ENCODE data around the gene AK5. TPM values are rescaled to one million over a fixed set of nuclear protein-coding genes. Genes with fewer than 3 reads are reported as not detected.

The AK5 gene
- total RNA-seq, 2 donors from 2014 or later: 0.46 to 2.8 TPM

- Mint-ChIP-seq H3K4me1 (no peaks in the 10 kb centered on the region), H3K36me3 (ENCODE audit: low read depth) (no peaks in the 10 kb centered on the region), H3K4me3 (no peak overlapping the region), H3K9me3 (peaks cover 8% of the 10 kb centered on the region), H3K27ac (no peak overlapping the region), H3K27me3 (ENCODE audit: insufficient read depth) (peaks cover 4% of the 10 kb centered on the region)
- no peak for DNase-seq
- Histone ChIP-seq H3K4me3 (ENCODE audit: low read length) (no peak overlapping the region), H3K36me3 (ENCODE audit: control insufficient read depth, insufficient read depth, low read length) (no peaks in the 10 kb centered on the region), H3K4me1 (ENCODE audit: control insufficient read depth, insufficient read depth, low read length) (no peaks in the 10 kb centered on the region), H3K9me3 (ENCODE audit: control insufficient read depth, low read length) (no peaks in the 10 kb centered on the region), H3K9ac (ENCODE audit: extremely low read depth, low read length, poor library complexity, severe bottlenecking) (no peak overlapping the region), H3K27ac (ENCODE audit: low read depth, low read length) (no peak overlapping the region), H3K27me3 (ENCODE audit: control insufficient read depth, insufficient read depth, low read length, poor library complexity, severe bottlenecking) (no peaks in the 10 kb centered on the region)
- no peak for TF ChIP-seq CTCF (conservative IDR thresholded peaks at IDR 0.05)
Observed at GRCh38 chr1:77498918-77499317, 217.1 kb downstream of the AK5 start.

GRCh38 chr1:77499466-77499865 is 217.6 kb downstream of the AK5 start:
- Histone ChIP-seq H3K4me1 (ENCODE audit: control insufficient read depth, insufficient read depth, low read length) (no peaks in the 10 kb centered on the region), H3K4me3 (ENCODE audit: low read length) (no peak overlapping the region), H3K9ac (ENCODE audit: extremely low read depth, low read length, poor library complexity, severe bottlenecking) (no peak overlapping the region), H3K27ac (ENCODE audit: low read depth, low read length) (no peak overlapping the region), H3K9me3 (ENCODE audit: control insufficient read depth, low read length) (no peaks in the 10 kb centered on the region), H3K36me3 (ENCODE audit: control insufficient read depth, insufficient read depth, low read length) (no peaks in the 10 kb centered on the region), H3K27me3 (ENCODE audit: control insufficient read depth, insufficient read depth, low read length, poor library complexity, severe bottlenecking) (no peaks in the 10 kb centered on the region)
- Mint-ChIP-seq H3K27ac (no peak overlapping the region), H3K4me3 (no peak overlapping the region), H3K4me1 (no peaks in the 10 kb centered on the region), H3K27me3 (ENCODE audit: insufficient read depth) (peaks cover 4% of the 10 kb centered on the region), H3K9me3 (peaks cover 8% of the 10 kb centered on the region), H3K36me3 (ENCODE audit: low read depth) (no peaks in the 10 kb centered on the region)
- no peak for TF ChIP-seq CTCF (conservative IDR thresholded peaks at IDR 0.05)
- DNase-seq: no peak
- 89 to 100% methylated on average over 3 to 5 of the region's 5 CpGs for WGBS, 2 experiments (ENCODE audit: insufficient coverage in 1 of 2, insufficient read length in 1 of 2)

- Mint-ChIP-seq H3K27ac (no peak overlapping the region), H3K4me1 (no peaks in the 10 kb centered on the region), H3K27me3 (ENCODE audit: insufficient read depth) (no peaks in the 10 kb centered on the region), H3K9me3 (no peaks in the 10 kb centered on the region), H3K4me3 (no peak overlapping the region), H3K36me3 (ENCODE audit: low read depth) (no peaks in the 10 kb centered on the region)
- Histone ChIP-seq H3K9me3 (ENCODE audit: control insufficient read depth, low read length) (no peaks in the 10 kb centered on the region), H3K27ac (ENCODE audit: low read depth, low read length) (no peak overlapping the region), H3K9ac (ENCODE audit: extremely low read depth, low read length, poor library complexity, severe bottlenecking) (no peak overlapping the region), H3K4me3 (ENCODE audit: low read length) (no peak overlapping the region), H3K27me3 (ENCODE audit: control insufficient read depth, insufficient read depth, low read length, poor library complexity, severe bottlenecking) (no peaks in the 10 kb centered on the region), H3K36me3 (ENCODE audit: control insufficient read depth, insufficient read depth, low read length) (no peaks in the 10 kb centered on the region), H3K4me1 (ENCODE audit: control insufficient read depth, insufficient read depth, low read length) (no peaks in the 10 kb centered on the region)
- 86 to 94% methylated on average over 2 to 4 of the region's 4 CpGs for WGBS, 2 experiments (ENCODE audit: insufficient coverage in 1 of 2, insufficient read length in 1 of 2)
- TF ChIP-seq CTCF (conservative IDR thresholded peaks at IDR 0.05): no peak
- DNase-seq: no peak
Observed at GRCh38 chr1:77504986-77505385, 223.2 kb downstream of the AK5 start.

Measured in endodermal cell (in vitro differentiated cells).